Bladder microvascular endothelial cell (primary cell): ENCODE results near the gene PNISR. TPM values are rescaled to one million over a fixed set of nuclear protein-coding genes. Genes with fewer than 3 reads are reported as not detected.

Experiments
- total RNA-seq: library from RNA; depleted of rRNA; stranded (reverse); fragments of >200 nt; gene quantifications from 2 replicates; pipeline ENCODE4 v1.2.3, GENCODE V29; 2014

The PNISR gene
- 30.1 and 84.7 TPM in 2 replicates for total RNA-seq

GRCh38 chr6:99424761-99425646 lies at the start of gene PNISR:
PNISR (minus strand) TSS chr6:99425308; CDS start chr6:99414659, 10,649 bp downstream.

GRCh38 chr6:99393698-99394531 lies 31.2 kb downstream of the PNISR start, which contains the start of gene COQ3:
COQ3 (minus strand) TSS chr6:99394195; CDS start chr6:99394179, 16 bp downstream.

GRCh38 chr6:99349171-99350141 lies 75.7 kb downstream of the PNISR start, which contains the start of gene FAXC:
FAXC (minus strand) TSS chr6:99349674; CDS start chr6:99349372, 302 bp downstream.

Other genes with a start within 250 kb of the PNISR start
- gene FAXC, start 75.6 kb downstream of the PNISR start, total RNA-seq: 0.81 and 1.6 TPM in 2 replicates
- 2.2 and 3.4 TPM in 2 replicates for gene COQ3, start 31.1 kb downstream of the PNISR start, total RNA-seq
- gene USP45, start 90.1 kb upstream of the PNISR start, total RNA-seq: 13.9 and 20.1 TPM in 2 replicates
- gene CCNC, start 143.4 kb upstream of the PNISR start, total RNA-seq: 58.1 and 68.6 TPM in 2 replicates
- gene PRDM13, start 181.5 kb upstream of the PNISR start, total RNA-seq: not detected in 2 replicates